ENCODE measurements around the gene PWP1.

DNA sequence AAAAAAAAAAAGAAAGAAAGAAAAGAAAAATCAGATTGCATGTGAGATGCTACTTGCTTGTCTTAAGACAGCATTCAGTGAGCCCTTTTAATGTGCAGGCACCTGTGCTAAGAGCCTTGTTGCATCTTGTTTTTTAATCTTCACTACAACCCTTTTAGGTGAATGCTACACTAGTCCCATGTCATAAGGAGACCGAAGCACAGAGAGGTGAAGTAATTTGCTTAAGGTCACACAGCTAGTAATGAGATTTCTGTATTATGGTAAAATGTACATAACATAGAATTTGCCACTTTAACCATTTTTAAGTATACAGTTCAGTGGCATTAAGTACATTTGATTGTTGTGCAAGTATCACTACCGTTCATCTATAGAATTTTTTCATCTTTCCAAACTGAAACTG is 32.1 kb upstream of the PWP1 start:
- TF ChIP-seq, protein P1, sequence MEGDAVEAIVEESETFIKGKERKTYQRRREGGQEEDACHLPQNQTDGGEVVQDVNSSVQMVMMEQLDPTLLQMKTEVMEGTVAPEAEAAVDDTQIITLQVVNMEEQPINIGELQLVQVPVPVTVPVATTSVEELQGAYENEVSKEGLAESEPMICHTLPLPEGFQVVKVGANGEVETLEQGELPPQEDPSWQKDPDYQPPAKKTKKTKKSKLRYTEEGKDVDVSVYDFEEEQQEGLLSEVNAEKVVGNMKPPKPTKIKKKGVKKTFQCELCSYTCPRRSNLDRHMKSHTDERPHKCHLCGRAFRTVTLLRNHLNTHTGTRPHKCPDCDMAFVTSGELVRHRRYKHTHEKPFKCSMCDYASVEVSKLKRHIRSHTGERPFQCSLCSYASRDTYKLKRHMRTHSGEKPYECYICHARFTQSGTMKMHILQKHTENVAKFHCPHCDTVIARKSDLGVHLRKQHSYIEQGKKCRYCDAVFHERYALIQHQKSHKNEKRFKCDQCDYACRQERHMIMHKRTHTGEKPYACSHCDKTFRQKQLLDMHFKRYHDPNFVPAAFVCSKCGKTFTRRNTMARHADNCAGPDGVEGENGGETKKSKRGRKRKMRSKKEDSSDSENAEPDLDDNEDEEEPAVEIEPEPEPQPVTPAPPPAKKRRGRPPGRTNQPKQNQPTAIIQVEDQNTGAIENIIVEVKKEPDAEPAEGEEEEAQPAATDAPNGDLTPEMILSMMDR (optimal IDR thresholded peaks at IDR 0.05 in 1 of 3, IDR thresholded peaks at IDR 0.05 in 1 of 3, conservative IDR thresholded peaks at IDR 0.05 in 1 of 3; ENCODE audit: extremely low read depth in 1 of 3, insufficient read depth in 2 of 3, low read length in 3 of 3) = no peak
- no peak for TF ChIP-seq EZH2 (IDR thresholded peaks at IDR 0.05; ENCODE audit: low read length)

All from keratinocyte (primary cell).